Fibroblast of the aortic adventitia (primary cell): Measurements from ENCODE around the gene NAGS. TPM values are rescaled to one million over a fixed set of nuclear protein-coding genes. Genes with fewer than 3 reads are reported as not detected.
A peak's percentile ranks its signal among the peaks of the same experiment; 100 is the strongest.

ENCODE experiments used
- DNase-seq: peaks from one replicate; pipeline ENCODE4 v3.0.0-alpha.2; 2010; ENCODE audit warnings: low read depth
- H3K4me3 ChIP-seq: 2 replicates; pipeline ENCODE4 v1.5.1; 2011; ENCODE audit warnings: low read depth, mild to moderate bottlenecking, control low read depth, low read length, moderate library complexity
- CTCF ChIP-seq: IDR thresholded peaks from 2 replicates; pipeline ENCODE4 v1.5.1; 2011; ENCODE audit warnings: mild to moderate bottlenecking, low read length, control low read depth, inconsistent platforms; ENCODE audit not compliant: insufficient read depth
- total RNA-seq: library from RNA; depleted of rRNA; stranded (reverse); fragments of >200 nt; gene quantifications from 2 replicates; pipeline ENCODE4 v1.2.3, GENCODE V29; 2012; ENCODE audit warnings: low replicate concordance

Gene NAGS
- total RNA-seq, 1 donor, result 2.5 TPM

GRCh38 chr17:43978078-43978477 is 26.3 kb upstream of the NAGS start:
- H3K4me3 ChIP-seq, result no peak overlapping the region
- TF ChIP-seq CTCF, result no peak
- no peak for DNase-seq

- no peak for DNase-seq
- no peak for TF ChIP-seq CTCF
- no peak overlapping the region for H3K4me3 ChIP-seq
These were observed 25.4 kb upstream of the NAGS start for GRCh38 chr17:43979011-43979410.

- DNase-seq, result no peak
- TF ChIP-seq CTCF, result no peak
- H3K4me3 ChIP-seq, result no peak overlapping the region
These were observed 24.8 kb upstream of the NAGS start for GRCh38 chr17:43979671-43980070.

GRCh38 chr17:43982171-43982570 is 22.3 kb upstream of the NAGS start:
- DNase-seq, result no peak
- no peak overlapping the region for H3K4me3 ChIP-seq
- no peak for TF ChIP-seq CTCF

GRCh38 chr17:43983196-43983514 is 21.3 kb upstream of the NAGS start:
- no peak overlapping the region for H3K4me3 ChIP-seq
- no peak for TF ChIP-seq CTCF
- no peak for DNase-seq

GRCh38 chr17:43983515-43984411 is 20.7 kb upstream of the NAGS start:
- H3K4me3 ChIP-seq, result peak overlapping the region; percentile 39
- no peak for TF ChIP-seq CTCF
- DNase-seq, result no peak

- H3K4me3 ChIP-seq, result no peak overlapping the region
- no peak for DNase-seq
- TF ChIP-seq CTCF, result no peak
These were observed 19.9 kb upstream of the NAGS start for GRCh38 chr17:43984521-43984920.
